Tibial nerve (tissue), 4 donors: Measurements from ENCODE around the gene PKNOX1. TPM values are rescaled to one million over a fixed set of nuclear protein-coding genes. Genes with fewer than 3 reads are reported as not detected.

Experiments
- DNase-seq, 2 donors: peaks; one replicate each; pipeline ENCODE4 v3.0.0-alpha.2; 2019; ENCODE audit warnings: low spot score in 2 of 2
- H3K27ac ChIP-seq, 4 donors: fragments of 200-600 bp; sonication (generic) in 3 of 4; one replicate each; pipeline ENCODE4 v1.5.1; 2017 to 2019; ENCODE audit warnings: mild to moderate bottlenecking in 1 of 4
- H3K27me3 ChIP-seq, 2 donors: fragments of 200-600 bp; sonication (generic) in 1 of 2; one replicate each; pipeline versions ENCODE4 v1.5.1 to v1.6.0; 2017 to 2019
- H3K36me3 ChIP-seq, 3 donors: fragments of 200-600 bp; sonication (generic); one replicate each; pipeline ENCODE4 v1.5.1; 2018 to 2019
- H3K4me1 ChIP-seq, 4 donors: fragments of 200-600 bp; sonication (generic) in 3 of 4; one replicate each; pipeline ENCODE4 v1.5.1; 2017 to 2019
- H3K4me3 ChIP-seq, 4 donors: fragments of 200-600 bp; sonication (generic) in 3 of 4; one replicate each; pipeline ENCODE4 v1.5.1; 2017 to 2019; ENCODE audit warnings: mild to moderate bottlenecking in 1 of 4, moderate library complexity in 1 of 4
- H3K9me3 ChIP-seq, 4 donors: fragments of 200-600 bp; sonication (generic) in 3 of 4; one replicate each; pipeline ENCODE4 v1.5.1; 2017 to 2019
- CTCF ChIP-seq, 5 experiments: fragments of 200-600 bp in 3 of 5; fragments of 450-650 bp in 2 of 5; sonication (generic) in 3 of 5; IDR thresholded peaks; one replicate each; pipeline ENCODE4 v1.5.1; 2016 to 2019; ENCODE audit warnings: antibody characterized with exemption in 5 of 5, mild to moderate bottlenecking in 3 of 5, moderate library complexity in 2 of 5
- EP300 ChIP-seq, 2 donors: sonication (generic); formaldehyde crosslinking; IDR thresholded peaks; one replicate each; pipeline ENCODE4 v1.6.1; 2017; ENCODE audit warnings: antibody characterized with exemption in 2 of 2, mild to moderate bottlenecking in 1 of 2
- POLR2A ChIP-seq, 2 donors: fragments of 450-650 bp; IDR thresholded peaks; one replicate each; pipeline ENCODE4 v1.6.1; 2017; ENCODE audit warnings: antibody characterized with exemption in 2 of 2, mild to moderate bottlenecking in 2 of 2, moderate library complexity in 2 of 2
- WGBS, 2 donors: methylation state at CpG; one replicate each; pipeline ENCODE4 v1.1.5; 2018; 5-methylcytosine and 5-hydroxymethylcytosine counted together
- total RNA-seq, 4 donors: library from RNA; depleted of rRNA; stranded (reverse); fragments of >200 nt; gene quantifications; one replicate each; pipeline ENCODE4 v1.1.0, GENCODE V29; 2016

PKNOX1 gene
- total RNA-seq, 4 donors from 2014 or later, result 9.0 to 23.7 (median 12.3) TPM

DNA sequence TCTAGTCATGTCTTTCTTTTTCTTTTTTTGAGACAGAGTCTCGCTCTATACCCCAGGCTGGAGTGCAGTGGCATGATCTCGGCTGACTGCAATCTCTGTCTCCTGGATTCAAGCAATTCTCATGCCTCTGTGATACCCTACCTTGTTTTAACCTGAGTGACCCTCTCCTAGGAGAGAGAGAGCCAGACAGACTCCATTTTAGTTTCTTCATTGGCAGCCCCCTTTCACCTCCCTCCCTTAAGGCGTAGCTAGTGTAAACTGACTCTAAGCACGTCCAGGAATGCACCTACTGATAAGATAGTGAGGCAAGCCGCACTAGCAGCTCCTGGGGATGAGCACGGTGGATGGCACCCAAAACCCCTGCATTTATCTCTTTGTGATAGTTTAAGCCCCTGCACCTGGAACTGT, 5.2 kb upstream of the PKNOX1 start:
- Histone ChIP-seq H3K27ac (no peak overlapping the region), H3K4me3 (no peak overlapping the region), H3K9me3 (no peaks in the 10 kb centered on the region), H3K27me3 (no peaks in the 10 kb centered on the region), H3K4me1 (peaks cover 0 to 9% (median 5%) of the 10 kb centered on the region in 4 donors), H3K36me3 (no peaks in the 10 kb centered on the region)
- no peak for DNase-seq
- no peak for TF ChIP-seq EP300 (IDR thresholded peaks at IDR 0.05)
- no peak for TF ChIP-seq POLR2A (IDR thresholded peaks at IDR 0.05)
- TF ChIP-seq CTCF (IDR thresholded peaks at IDR 0.05), result no peak
- WGBS, 2 donors, result 60 to 65% methylated on average over 6 of the region's 6 CpGs

DNA sequence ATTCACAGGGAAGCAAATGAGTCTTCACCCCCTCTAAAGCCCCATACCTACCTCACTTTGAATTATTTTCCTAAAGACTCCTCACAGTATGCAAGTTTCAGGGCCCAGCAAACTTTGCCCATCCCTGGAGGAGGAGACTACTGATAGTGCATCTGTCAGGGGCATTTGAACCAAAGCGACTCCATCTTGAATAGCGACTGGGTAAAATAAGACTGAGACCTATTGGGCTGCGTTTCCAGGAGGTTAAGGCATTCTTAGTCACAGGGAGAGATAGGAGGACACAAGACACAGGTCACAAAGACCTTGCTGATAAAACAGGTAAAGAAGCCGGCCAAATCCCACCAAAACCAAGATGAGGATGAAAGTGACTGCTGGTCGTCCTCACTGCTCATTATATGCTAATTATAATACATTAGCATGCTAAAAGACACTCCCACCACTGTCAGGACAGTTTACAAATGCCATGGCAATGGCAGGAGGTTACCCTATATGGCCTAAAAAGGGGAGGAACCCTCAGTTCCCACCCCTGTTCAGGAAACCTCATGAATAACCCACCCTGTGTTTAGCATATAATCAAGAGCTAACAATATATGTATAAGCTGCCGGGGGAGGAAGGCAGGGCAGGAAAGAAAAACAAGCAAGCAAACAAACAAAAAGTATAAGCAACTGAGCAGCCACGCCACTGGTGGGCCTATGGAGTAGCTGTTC, 3.3 kb upstream of the PKNOX1 start:
- Histone ChIP-seq H3K4me3 (no peak overlapping the region), H3K4me1 (peaks cover 0 to 14% (median 7%) of the 10 kb centered on the region in 4 donors), H3K27me3 (no peaks in the 10 kb centered on the region), H3K27ac (no peak overlapping the region), H3K36me3 (no peaks in the 10 kb centered on the region), H3K9me3 (no peaks in the 10 kb centered on the region)
- no peak for DNase-seq
- WGBS, 2 donors, result 84 to 85% methylated on average over 7 of the region's 7 CpGs
- TF ChIP-seq EP300 (IDR thresholded peaks at IDR 0.05), result no peak
- no peak for TF ChIP-seq POLR2A (IDR thresholded peaks at IDR 0.05)
- TF ChIP-seq CTCF (IDR thresholded peaks at IDR 0.05), result no peak

DNA sequence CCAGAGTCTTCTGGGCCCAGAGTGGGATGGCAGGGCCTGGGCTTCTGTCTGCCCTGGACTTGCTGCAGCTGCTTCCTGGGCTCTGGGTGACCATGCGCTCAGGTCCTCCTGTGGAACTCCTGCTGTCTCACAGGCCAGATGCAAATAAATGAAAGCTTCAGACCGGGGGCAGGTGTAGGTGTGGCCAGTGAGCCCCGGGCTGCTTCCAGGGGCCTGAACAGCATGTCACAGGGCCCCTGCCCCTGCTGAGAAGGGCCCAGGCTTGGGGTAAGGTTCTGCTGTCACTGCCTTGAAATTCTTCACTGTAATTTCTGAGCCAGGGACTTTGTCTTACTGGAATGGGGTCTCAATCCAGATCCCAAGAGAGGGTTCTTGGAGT, 2.5 kb upstream of the PKNOX1 start:
- WGBS, 2 donors, result 27 to 54% methylated on average over 2 to 3 of the region's 3 CpGs
- Histone ChIP-seq H3K27me3 (no peaks in the 10 kb centered on the region), H3K4me1 (peaks cover 0 to 22% (median 9%) of the 10 kb centered on the region in 4 donors), H3K4me3 (no peak overlapping the region), H3K9me3 (peaks cover 0 to 2% (median 0%) of the 10 kb centered on the region in 4 donors), H3K27ac (peak overlapping the region in 1 of 4 donors; percentile 60), H3K36me3 (peaks cover 0 to under 1% (median 0%) of the 10 kb centered on the region in 3 donors)
- DNase-seq, result no peak
- no peak for TF ChIP-seq CTCF (IDR thresholded peaks at IDR 0.05)
- TF ChIP-seq POLR2A (IDR thresholded peaks at IDR 0.05), result no peak
- TF ChIP-seq EP300 (IDR thresholded peaks at IDR 0.05), result no peak

DNA sequence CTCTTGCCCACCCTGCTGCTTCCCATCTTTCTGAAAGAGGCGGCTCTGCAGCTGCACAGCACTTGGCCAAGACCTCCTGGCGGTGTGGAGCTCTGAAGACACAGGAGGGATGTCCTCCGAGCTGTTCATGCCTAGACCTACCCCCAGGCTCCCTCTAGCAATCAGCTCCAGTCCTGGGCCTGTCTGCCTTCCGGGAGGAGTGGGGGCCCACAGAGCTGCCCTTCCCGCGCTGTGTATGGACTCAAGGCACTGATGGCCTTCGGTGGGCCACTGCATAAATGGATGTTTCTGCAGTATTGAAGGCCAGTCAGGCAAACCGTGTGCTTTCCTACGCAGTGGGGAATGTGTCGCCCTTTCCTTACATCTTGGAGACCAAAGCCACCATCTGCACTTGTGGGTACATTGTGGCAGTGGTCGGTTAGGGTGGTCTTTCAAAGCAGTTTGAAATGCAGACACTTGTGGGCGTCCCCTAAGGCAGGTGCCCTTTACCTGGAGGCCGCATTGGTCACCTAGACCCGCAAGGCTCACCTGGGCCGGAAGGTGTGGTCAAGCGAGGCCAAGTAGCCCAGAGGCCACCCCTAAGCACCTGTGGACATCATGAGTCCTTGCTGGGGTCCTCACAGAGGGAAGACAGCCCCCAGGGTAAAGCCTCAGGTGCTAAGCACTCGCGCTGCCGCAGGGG, 912 bp upstream of the PKNOX1 start:
- peak in 1 of 2 donors; percentile 17 for DNase-seq
- peaks cover 0 to 29% (median 9%) of the 10 kb centered on the region in 4 donors for H3K4me1 ChIP-seq
- peaks cover 0 to 5% (median 0%) of the 10 kb centered on the region in 4 donors for H3K9me3 ChIP-seq
- peak overlapping the region; percentile 45 to 88 (median 72) for H3K4me3 ChIP-seq
- no peaks in the 10 kb centered on the region for H3K27me3 ChIP-seq
- 69 to 83% methylated on average over 11 to 19 of the region's 19 CpGs for WGBS, 2 donors
- peak overlapping the region; percentile 88 to 99 (median 94) for H3K27ac ChIP-seq
- H3K36me3 ChIP-seq, result peaks cover 0 to 4% (median 0%) of the 10 kb centered on the region in 3 donors
- TF ChIP-seq CTCF (IDR thresholded peaks at IDR 0.05) (no peak), EP300 (IDR thresholded peaks at IDR 0.05) (no peak), POLR2A (IDR thresholded peaks at IDR 0.05) (no peak)
